Fibroblast of villous mesenchyme (primary cell): ENCODE results near the gene HOXD4. TPM values are rescaled to one million over a fixed set of nuclear protein-coding genes. Genes with fewer than 3 reads are reported as not detected.

ENCODE experiments used
- DNase-seq: peaks from one replicate; pipeline ENCODE4 v3.0.0-alpha.2; 2010; ENCODE audit warnings: low read depth
- H3K4me3 ChIP-seq: 2 replicates; pipeline ENCODE4 v1.5.1; 2011; ENCODE audit warnings: low read depth, mild to moderate bottlenecking, low read length
- total RNA-seq: library from RNA; depleted of rRNA; stranded (reverse); fragments of >200 nt; gene quantifications from 2 replicates; pipeline ENCODE4 v1.2.3, GENCODE V29; 2012
- TF ChIP-seq, protein P1 (sequence below): IDR thresholded peaks from 2 replicates; pipeline ENCODE4 v1.5.1; 2012; ENCODE audit warnings: low read depth, mild to moderate bottlenecking, low read length; ENCODE audit not compliant: insufficient read depth

HOXD4 gene
- total RNA-seq, 1 donor = 7.8 TPM

DNA sequence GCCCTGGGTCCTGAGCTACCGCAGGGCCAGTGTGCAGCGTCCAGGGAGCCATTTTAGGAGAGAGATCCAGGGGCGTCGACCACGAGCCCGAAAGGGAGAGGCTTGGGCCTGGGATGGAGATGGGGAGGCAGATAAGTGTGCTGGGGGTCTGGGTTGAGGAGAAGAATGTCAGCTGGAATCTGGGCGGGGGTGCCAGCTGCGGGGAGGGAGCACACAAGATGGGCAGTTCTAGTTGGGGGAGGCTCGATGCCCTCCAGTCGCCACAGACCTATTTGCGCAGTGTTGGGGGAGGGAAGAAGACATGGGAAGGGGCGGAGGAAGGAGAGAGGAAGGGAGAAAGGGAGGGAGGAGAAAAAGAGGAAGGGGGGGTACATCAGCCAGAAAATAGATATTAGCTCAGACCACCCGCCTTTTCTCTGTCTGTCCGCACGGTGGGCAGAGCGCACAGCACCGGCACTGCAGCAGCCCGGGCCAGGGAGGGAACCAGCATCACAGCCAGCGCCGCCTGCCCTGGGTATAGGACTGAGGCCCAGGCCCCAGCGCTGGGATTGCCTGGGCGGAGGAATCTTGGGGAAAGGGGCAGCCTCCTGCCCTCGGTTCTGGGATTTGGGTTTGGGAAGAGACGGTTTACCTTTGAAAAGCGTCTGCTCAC lies 46.1 kb upstream of the HOXD4 start:
- TF ChIP-seq, protein P1, sequence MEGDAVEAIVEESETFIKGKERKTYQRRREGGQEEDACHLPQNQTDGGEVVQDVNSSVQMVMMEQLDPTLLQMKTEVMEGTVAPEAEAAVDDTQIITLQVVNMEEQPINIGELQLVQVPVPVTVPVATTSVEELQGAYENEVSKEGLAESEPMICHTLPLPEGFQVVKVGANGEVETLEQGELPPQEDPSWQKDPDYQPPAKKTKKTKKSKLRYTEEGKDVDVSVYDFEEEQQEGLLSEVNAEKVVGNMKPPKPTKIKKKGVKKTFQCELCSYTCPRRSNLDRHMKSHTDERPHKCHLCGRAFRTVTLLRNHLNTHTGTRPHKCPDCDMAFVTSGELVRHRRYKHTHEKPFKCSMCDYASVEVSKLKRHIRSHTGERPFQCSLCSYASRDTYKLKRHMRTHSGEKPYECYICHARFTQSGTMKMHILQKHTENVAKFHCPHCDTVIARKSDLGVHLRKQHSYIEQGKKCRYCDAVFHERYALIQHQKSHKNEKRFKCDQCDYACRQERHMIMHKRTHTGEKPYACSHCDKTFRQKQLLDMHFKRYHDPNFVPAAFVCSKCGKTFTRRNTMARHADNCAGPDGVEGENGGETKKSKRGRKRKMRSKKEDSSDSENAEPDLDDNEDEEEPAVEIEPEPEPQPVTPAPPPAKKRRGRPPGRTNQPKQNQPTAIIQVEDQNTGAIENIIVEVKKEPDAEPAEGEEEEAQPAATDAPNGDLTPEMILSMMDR = no peak
- peak overlapping the region; percentile 63 for H3K4me3 ChIP-seq
- peak; percentile 47 for DNase-seq

DNA sequence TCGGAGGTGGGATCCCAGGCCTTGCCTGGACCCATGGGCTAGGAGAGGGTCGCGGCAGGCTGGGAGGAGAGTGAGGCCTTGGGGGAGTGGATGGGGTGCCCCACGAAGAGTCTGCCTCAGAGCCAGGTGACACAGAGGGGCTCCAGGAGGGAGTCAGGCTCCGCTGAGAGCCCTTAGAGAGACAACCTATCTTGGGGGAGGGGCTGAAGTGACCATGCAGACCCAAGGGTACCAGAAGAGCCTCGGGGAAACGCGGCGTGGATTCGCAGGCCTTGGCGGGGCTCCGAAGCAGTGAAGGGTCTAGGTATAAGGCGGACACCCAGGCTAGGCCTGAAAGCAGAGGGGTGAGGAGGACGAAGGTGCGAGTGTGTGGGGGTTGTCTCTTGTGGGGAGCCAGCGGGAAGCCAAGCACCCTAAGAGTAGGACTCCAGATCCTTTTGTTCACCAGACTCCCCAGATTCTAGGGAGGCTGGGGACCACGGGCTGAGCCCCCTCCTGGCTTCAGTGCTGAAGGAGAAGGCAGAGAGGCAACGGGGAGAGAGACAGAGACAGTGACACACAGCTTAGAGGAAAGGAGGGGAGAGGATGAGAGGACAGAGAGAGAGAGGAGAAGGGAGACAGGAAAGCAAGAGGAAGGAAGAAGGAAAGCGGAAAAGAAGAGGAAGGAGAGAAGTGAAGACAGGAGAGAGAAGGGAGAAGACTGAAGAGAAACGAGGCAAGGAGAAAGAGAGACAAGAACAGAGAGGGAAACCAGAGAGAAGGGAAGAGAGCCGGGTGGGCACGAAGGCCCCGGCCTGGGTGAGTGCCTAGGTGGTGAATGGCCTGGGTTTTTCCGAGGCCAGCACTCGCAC lies 45.4 kb upstream of the HOXD4 start:
- peak; percentile 14 for DNase-seq
- TF ChIP-seq, protein P1 = no peak
- peak overlapping the region; percentile 63 for H3K4me3 ChIP-seq

DNA sequence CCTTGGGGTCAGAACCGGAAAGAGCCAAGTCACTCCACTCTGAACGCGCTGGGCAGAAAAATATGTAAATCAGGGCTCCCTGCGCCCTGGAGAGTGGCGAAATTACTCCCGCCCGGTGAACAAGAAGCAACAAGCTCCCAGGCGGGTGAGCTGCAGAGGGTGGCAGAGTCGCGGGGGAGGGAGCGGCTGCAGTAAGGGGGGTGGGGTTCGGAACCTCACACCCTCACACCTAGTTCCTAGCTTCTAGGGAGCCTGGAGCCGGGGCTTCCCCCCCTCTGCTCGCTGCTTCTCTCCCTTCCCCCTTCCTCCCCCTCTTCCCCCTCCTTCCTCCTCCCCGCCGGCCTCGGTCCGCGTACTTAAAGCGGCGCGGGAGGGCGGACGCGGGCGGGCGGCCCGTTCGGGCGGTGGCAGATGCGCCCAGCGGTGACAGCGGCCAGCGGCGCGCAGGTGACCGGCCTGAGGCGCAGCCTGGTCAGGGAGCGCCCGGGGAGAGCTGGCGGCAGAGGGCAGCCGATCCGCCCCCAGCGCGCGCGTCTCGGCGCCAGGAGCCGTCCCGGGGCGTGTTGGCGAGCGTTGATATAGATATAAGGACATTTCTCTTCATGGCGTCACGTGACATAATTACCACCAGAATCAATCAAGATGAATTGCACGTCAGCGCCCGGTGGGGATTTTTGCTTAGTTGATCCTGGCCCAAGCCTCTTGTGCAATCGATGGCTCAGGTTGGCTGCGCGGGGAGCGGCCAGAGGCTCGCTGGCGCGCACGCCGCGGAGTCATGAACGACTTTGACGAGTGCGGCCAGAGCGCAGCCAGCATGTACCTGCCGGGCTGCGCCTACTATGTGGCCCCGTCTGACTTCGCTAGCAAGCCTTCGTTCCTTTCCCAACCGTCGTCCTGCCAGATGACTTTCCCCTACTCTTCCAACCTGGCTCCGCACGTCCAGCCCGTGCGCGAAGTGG lies 44.5 kb upstream of the HOXD4 start, which contains the start of gene HOXD11:
Gene HOXD11 (plus strand): TSS at position 700 of the 959 bp plus-strand sequence. CDS start 76 bp downstream, at position 776.
- DNase-seq = peak; percentile 83
- TF ChIP-seq, protein P1 = no peak
- H3K4me3 ChIP-seq = peak within 1 kb of the TSS; percentile 63

DNA sequence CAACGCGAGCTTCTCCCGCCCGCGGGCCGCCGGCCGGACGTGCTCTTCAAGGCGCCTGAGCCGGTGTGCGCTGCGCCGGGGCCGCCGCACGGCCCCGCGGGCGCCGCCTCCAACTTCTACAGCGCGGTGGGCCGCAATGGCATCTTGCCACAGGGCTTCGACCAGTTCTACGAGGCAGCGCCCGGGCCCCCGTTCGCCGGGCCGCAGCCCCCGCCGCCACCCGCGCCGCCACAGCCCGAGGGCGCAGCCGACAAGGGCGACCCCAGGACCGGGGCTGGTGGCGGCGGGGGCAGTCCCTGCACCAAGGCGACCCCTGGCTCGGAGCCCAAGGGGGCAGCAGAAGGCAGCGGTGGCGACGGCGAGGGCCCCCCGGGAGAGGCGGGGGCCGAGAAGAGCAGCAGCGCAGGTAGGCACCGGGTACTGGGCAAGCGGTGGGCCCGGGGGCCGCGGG lies 43.6 kb upstream of the HOXD4 start:
- TF ChIP-seq, protein P1 = no peak
- peak overlapping the region; percentile 62 for H3K4me3 ChIP-seq
- no peak for DNase-seq

DNA sequence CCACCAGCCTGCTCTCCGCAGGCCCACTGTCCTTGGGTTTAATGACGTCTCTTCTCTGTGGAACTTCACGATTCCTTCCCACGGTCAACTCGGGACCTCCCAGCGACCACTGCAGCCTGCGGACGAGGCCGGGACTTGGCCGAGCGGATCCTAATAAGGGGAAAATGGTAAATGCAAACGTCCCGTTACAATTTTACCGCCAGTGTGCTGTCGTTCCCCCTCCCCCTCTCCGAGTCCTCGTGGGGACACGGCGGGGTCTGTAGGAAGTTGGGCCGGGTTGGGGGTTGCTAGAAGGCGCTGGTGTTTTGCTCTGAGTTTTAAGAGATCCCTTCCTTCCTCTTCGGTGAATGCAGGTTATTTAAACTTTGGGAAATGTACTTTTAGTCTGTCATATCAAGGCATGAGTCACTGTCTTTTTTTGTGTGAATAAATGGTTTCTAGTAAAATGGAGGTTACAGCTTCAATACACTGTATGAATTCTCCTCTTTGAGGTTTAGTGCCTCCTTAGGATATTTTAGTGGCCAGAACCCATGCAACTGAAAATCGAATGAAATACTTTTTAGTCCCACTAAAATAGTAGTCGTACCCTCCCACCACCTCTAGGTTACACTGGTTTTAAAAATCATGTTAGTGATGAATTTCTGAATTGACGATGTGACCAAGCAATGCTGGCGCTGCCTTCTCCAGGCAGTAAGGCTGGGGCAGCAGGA lies 42.0 kb upstream of the HOXD4 start:
- TF ChIP-seq, protein P1 = no peak
- peak overlapping the region; percentile 62 for H3K4me3 ChIP-seq
- DNase-seq = no peak

DNA sequence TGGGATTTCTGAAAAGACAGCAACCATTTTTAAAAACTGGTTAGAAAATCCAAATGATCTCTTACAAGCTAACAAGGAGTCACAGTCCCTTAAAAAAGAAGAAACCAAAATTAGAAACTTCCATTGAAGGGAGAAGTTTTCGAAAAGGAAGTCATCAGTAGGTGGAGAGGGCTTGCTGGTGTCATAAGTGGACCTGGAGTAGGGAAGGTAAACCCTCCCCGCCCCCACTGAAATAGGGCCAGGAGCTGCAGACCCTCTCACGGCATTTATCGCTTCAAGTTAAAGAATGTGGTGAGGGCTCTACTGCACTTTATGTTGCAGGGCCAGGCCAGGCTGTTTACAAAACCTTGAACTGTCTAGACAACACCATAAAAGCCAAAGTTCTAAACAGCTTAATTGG lies 41.4 kb upstream of the HOXD4 start:
- H3K4me3 ChIP-seq = peak overlapping the region; percentile 62
- DNase-seq = peak; percentile 15
- TF ChIP-seq, protein P1 = no peak
